IPS DF 6.9 (cell line): Measurements from ENCODE around the gene PKD2.

ENCODE experiments used
- DNase-seq: peaks from one replicate; pipeline ENCODE4 v3.0.0-alpha.2; 2013; ENCODE audit warnings: low read depth, low spot score
- H3K27ac ChIP-seq: one replicate; pipeline ENCODE4 v1.5.1; 2013; ENCODE audit warnings: low read length, control low read depth
- H3K27me3 ChIP-seq: 2 replicates; pipeline ENCODE4 v1.6.1; 2013; ENCODE audit warnings: mild to moderate bottlenecking, low read length; ENCODE audit not compliant: control insufficient read depth, insufficient read depth
- H3K36me3 ChIP-seq: 2 replicates; pipeline ENCODE4 v1.6.1; 2013; ENCODE audit warnings: low read length; ENCODE audit not compliant: control insufficient read depth, insufficient read depth
- H3K4me1 ChIP-seq: 2 replicates; pipeline ENCODE4 v1.6.1; 2013; ENCODE audit warnings: low read length; ENCODE audit not compliant: control insufficient read depth, insufficient read depth
- H3K4me3 ChIP-seq: 2 replicates; pipeline ENCODE4 v1.5.1; 2013; ENCODE audit warnings: mild to moderate bottlenecking, low read length
- H3K9me3 ChIP-seq: 2 replicates; pipeline ENCODE4 v1.6.1; 2013; ENCODE audit warnings: low read length, inconsistent platforms; ENCODE audit not compliant: control insufficient read depth, insufficient read depth
- WGBS: extraction: QIAGEN DNeasy Blood & Tissue Kit; methylation state at CpG from one replicate; pipeline ENCODE4 v1.1.7; 2013; ENCODE audit warnings: mixed read lengths, missing lambda C conversion rate; ENCODE audit not compliant: insufficient read length, insufficient coverage; 5-methylcytosine and 5-hydroxymethylcytosine counted together

The PKD2 gene

GRCh38 chr4:88040707-88041106 lies 33.3 kb downstream of the PKD2 start:
- 100% methylated on average over 1 of the region's 3 CpGs for WGBS
- Histone ChIP-seq H3K27me3 (no peaks in the 10 kb centered on the region), H3K4me3 (no peak overlapping the region), H3K27ac (no peak overlapping the region), H3K36me3 (peaks cover 41% of the 10 kb centered on the region; the same call in 1 of the 2 replicates), H3K9me3 (no peaks in the 10 kb centered on the region), H3K4me1 (no peaks in the 10 kb centered on the region)
- no peak for DNase-seq

GRCh38 chr4:88041626-88042025 lies 34.2 kb downstream of the PKD2 start:
- H3K27me3 ChIP-seq = no peaks in the 10 kb centered on the region
- no peaks in the 10 kb centered on the region for H3K9me3 ChIP-seq
- peaks cover 37% of the 10 kb centered on the region; the same call in 1 of the 2 replicates for H3K36me3 ChIP-seq
- no CpG with 5 or more reads among the region's 2 CpGs for WGBS
- no peak overlapping the region for H3K4me3 ChIP-seq
- no peaks in the 10 kb centered on the region for H3K4me1 ChIP-seq
- no peak overlapping the region for H3K27ac ChIP-seq
- DNase-seq = no peak

GRCh38 chr4:88043001-88043400 lies 35.6 kb downstream of the PKD2 start:
- no CpG with 5 or more reads among the region's 1 CpG for WGBS
- no peaks in the 10 kb centered on the region for H3K9me3 ChIP-seq
- no peak overlapping the region for H3K27ac ChIP-seq
- no peaks in the 10 kb centered on the region for H3K27me3 ChIP-seq
- H3K4me3 ChIP-seq = no peak overlapping the region
- peaks cover 27% of the 10 kb centered on the region; the same call in 1 of the 2 replicates for H3K36me3 ChIP-seq
- no peaks in the 10 kb centered on the region for H3K4me1 ChIP-seq
- no peak for DNase-seq

- H3K36me3 ChIP-seq = peaks cover 23% of the 10 kb centered on the region; the same call in 1 of the 2 replicates
- H3K4me3 ChIP-seq = no peak overlapping the region
- H3K4me1 ChIP-seq = no peaks in the 10 kb centered on the region
- DNase-seq = no peak
- no peaks in the 10 kb centered on the region for H3K27me3 ChIP-seq
- no CpG with 5 or more reads among the region's 8 CpGs for whole genome bisulfite sequencing
- no peaks in the 10 kb centered on the region for H3K9me3 ChIP-seq
- no peak overlapping the region for H3K27ac ChIP-seq
Observed at GRCh38 chr4:88043586-88044340, 36.3 kb downstream of the PKD2 start.

GRCh38 chr4:88045021-88045420 lies 37.6 kb downstream of the PKD2 start:
- Histone ChIP-seq H3K27me3 (no peaks in the 10 kb centered on the region), H3K9me3 (no peaks in the 10 kb centered on the region), H3K4me1 (no peaks in the 10 kb centered on the region), H3K4me3 (no peak overlapping the region), H3K36me3 (peaks cover 22% of the 10 kb centered on the region; the same call in 1 of the 2 replicates), H3K27ac (no peak overlapping the region)
- no peak for DNase-seq

GRCh38 chr4:88054229-88054628 lies 46.8 kb downstream of the PKD2 start:
- H3K9me3 ChIP-seq = no peaks in the 10 kb centered on the region
- H3K4me3 ChIP-seq = no peak overlapping the region
- H3K36me3 ChIP-seq = no peaks in the 10 kb centered on the region; the same call in 1 of the 2 replicates
- H3K27ac ChIP-seq = no peak overlapping the region
- no CpG with 5 or more reads among the region's 4 CpGs for WGBS
- H3K27me3 ChIP-seq = no peaks in the 10 kb centered on the region
- H3K4me1 ChIP-seq = no peaks in the 10 kb centered on the region
- no peak for DNase-seq

- no CpG with 5 or more reads among the region's 3 CpGs for WGBS
- Histone ChIP-seq H3K27ac (no peak overlapping the region), H3K9me3 (no peaks in the 10 kb centered on the region), H3K4me1 (no peaks in the 10 kb centered on the region), H3K4me3 (no peak overlapping the region), H3K27me3 (no peaks in the 10 kb centered on the region), H3K36me3 (no peaks in the 10 kb centered on the region; the same call in 1 of the 2 replicates)
- DNase-seq = peak; percentile 43
Observed at GRCh38 chr4:88054901-88055300, 47.5 kb downstream of the PKD2 start.

GRCh38 chr4:88058295-88058694 lies 50.9 kb downstream of the PKD2 start:
- Histone ChIP-seq H3K9me3 (no peaks in the 10 kb centered on the region), H3K27ac (no peak overlapping the region), H3K4me1 (no peaks in the 10 kb centered on the region), H3K4me3 (no peak overlapping the region), H3K36me3 (no peaks in the 10 kb centered on the region; the same call in 1 of the 2 replicates), H3K27me3 (no peaks in the 10 kb centered on the region)
- no CpG with 5 or more reads among the region's 3 CpGs for WGBS
- no peak for DNase-seq

GRCh38 chr4:88059766-88060165 lies 52.3 kb downstream of the PKD2 start:
- Histone ChIP-seq H3K36me3 (no peaks in the 10 kb centered on the region; the same call in 1 of the 2 replicates), H3K27me3 (no peaks in the 10 kb centered on the region), H3K27ac (no peak overlapping the region), H3K4me3 (no peak overlapping the region), H3K4me1 (no peaks in the 10 kb centered on the region), H3K9me3 (no peaks in the 10 kb centered on the region)
- no peak for DNase-seq
- WGBS = no CpG with 5 or more reads among the region's 2 CpGs

- no peaks in the 10 kb centered on the region for H3K9me3 ChIP-seq
- H3K27ac ChIP-seq = no peak overlapping the region
- DNase-seq = no peak
- no peaks in the 10 kb centered on the region for H3K4me1 ChIP-seq
- H3K27me3 ChIP-seq = no peaks in the 10 kb centered on the region
- H3K4me3 ChIP-seq = no peak overlapping the region
- no CpG with 5 or more reads among the region's 2 CpGs for WGBS
- H3K36me3 ChIP-seq = no peaks in the 10 kb centered on the region; the same call in 1 of the 2 replicates
Observed at GRCh38 chr4:88060431-88060830, 53.0 kb downstream of the PKD2 start.

GRCh38 chr4:88062311-88062710 lies 54.9 kb downstream of the PKD2 start:
- Histone ChIP-seq H3K9me3 (no peaks in the 10 kb centered on the region), H3K4me3 (no peak overlapping the region), H3K36me3 (no peaks in the 10 kb centered on the region; the same call in 1 of the 2 replicates), H3K27ac (no peak overlapping the region), H3K4me1 (no peaks in the 10 kb centered on the region), H3K27me3 (no peaks in the 10 kb centered on the region)
- no peak for DNase-seq
- WGBS = no CpG with 5 or more reads among the region's 1 CpG
